HG03469 (cell line): ENCODE measurements around the gene SNX5.

Experiments used
- ATAC-seq: cut with Tn5 transposase; IDR thresholded peaks from one replicate; pipeline ENCODE4 v1.9.1; 2021; ENCODE audit warnings: mild to moderate bottlenecking, moderate library complexity, moderate number of reproducible peaks; ENCODE audit not compliant: unreplicated experiment

SNX5 gene

DNA sequence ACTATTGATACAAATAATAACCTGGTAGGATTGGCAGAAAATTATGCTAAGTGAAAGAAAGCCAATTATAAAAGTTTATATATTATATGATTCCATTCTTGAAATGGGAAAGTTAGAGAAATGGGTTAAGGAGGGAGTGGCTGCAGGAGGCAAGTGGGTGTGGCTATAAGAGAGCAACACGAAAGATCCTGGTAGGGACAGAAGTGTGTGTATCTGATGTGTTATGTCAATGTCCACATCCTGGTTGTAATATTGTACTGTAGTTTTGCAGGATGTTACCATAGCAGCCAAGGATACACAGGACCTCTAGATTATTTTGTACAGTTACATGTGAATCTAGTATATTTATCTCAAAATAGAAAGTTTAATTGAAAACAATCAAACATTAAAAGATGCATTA lies 46.8 kb downstream of the SNX5 start:
- ATAC-seq = no peak

- ATAC-seq = no peak
Observed at GRCh38 chr20:17919149-17919548, 49.4 kb downstream of the SNX5 start.

DNA sequence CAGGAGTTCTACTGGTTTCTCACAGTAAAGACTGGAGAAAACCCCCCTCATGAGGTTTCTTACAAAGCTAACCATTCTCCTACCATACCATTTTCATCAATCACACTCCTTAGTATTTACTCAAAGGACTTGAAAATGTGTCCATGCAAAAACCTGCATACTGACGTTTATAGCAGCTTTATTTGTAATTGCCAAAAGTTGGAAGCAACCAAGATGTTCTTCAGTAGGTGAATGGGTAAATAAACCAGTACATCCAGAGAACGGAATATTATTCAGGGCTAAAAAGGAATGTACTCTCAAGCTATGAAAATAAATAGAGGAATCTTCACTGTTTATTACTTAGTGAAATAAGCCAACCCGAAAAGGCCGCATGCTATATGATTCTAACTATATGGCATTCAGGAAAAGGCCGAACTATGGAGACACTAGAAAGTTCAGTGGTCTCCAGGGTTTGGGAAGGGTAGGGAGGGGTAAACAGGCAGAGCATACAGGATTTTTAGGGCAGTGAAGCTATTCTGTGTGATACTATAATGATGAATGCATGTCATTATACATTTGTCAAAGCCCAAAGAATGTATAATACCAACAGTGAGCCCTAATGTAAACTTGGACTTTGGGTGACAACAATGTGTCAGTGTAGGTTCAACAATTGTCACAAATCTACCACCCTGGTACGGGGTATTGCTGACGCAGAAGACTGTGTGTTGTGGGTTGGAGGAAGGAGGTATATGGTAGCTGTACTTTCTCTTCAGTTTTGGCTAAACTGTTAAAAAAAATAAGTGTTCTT lies 50.6 kb downstream of the SNX5 start:
- no peak for ATAC-seq

GRCh38 chr20:17916433-17916891 lies 52.1 kb downstream of the SNX5 start:
- no peak for ATAC-seq

- ATAC-seq = no peak
Observed at GRCh38 chr20:17914957-17915356, 53.6 kb downstream of the SNX5 start.

- ATAC-seq = no peak
Observed at GRCh38 chr20:17912916-17913315, 55.7 kb downstream of the SNX5 start.

GRCh38 chr20:17911927-17912326 lies 56.7 kb downstream of the SNX5 start:
- ATAC-seq = no peak

GRCh38 chr20:17910828-17911294 lies 57.7 kb downstream of the SNX5 start:
- ATAC-seq = no peak

DNA sequence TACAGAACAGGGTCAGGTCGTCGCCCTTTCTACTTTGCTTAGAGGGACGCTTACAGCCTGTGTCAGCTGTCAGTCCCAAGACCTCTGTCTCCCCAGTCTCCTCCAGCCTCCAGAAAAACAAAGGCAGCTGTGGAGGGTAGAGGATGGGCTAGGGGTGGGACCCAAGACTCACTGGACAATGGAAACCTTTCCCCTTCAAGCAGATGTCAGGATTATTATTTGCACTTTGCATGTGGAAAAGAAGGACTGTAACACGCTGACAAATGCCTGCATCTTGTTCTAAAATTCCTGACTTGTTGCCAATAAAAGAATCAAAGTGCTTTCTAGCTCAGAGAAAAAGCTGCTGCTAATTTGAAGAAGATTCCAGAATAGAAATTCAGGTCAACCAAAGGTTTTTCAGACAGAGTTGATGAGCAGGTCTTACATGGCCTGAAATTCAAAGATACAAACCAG lies 58.7 kb downstream of the SNX5 start:
- ATAC-seq = no peak

- ATAC-seq = no peak
Observed at GRCh38 chr20:17905544-17905943, 63.0 kb downstream of the SNX5 start.

DNA sequence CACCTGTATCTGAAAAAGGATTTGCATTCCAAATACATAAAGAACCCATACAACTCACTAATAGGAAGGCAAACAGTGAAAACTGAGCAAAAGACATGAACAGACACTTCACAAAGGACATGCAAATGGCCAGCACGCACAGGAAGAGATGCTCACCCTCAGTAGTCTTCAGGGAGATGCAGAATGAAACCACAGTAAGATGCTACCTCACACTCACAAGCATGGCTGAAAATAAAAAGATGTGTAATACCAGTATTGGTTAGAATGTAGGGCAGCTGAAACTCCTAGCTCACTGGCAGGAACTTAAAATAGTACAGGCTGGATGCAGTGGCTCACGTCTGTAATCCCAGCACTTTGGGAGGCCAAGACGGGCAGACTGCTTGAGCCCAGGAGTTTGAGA lies 64.6 kb downstream of the SNX5 start:
- ATAC-seq = peak; percentile 81

DNA sequence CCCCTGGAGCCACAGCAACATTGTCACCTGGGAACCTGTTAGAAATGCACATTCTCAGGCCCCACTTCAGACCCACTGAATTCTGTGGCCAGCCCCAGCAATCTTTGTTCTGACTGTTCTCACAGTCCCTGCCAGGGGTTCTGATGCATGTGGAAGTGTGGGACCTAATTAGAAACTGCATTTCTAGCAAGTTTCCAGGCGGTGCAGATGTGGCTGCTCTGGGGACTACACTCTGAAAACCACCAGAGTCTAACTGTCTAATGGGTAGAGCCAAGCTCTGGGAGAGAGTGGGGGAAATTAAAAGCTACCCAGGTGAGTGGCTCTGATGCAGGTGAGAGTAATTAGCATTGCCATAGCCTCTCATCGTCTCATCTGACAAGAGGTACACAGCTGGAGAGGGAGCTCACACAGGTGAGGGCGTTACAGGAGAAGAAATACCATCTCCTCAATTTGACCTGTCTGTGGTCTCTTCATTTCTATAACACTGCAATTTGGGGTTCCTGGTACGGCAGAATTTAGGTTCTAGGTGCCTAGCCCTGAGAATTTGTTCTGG lies 66.0 kb downstream of the SNX5 start:
- ATAC-seq = no peak

DNA sequence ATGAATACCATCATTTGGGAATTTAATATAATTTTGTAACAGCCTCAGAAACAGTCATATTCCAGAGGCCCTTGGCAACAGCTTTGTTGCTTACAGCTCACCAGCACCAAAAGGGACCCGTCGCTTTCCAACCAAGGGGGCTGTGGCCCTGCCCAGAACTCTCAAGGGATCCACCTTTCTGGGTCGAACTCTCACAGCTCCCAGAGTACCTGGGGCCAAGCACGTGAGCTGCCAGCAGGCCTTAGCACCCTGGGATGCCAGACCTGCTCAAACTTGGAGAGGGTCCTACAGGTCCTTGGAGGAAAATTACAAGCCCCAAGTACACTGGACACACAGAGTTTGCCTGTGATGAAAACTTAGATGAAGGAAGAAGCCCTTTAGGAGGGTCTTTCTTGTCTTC lies 66.6 kb downstream of the SNX5 start:
- ATAC-seq = no peak

DNA sequence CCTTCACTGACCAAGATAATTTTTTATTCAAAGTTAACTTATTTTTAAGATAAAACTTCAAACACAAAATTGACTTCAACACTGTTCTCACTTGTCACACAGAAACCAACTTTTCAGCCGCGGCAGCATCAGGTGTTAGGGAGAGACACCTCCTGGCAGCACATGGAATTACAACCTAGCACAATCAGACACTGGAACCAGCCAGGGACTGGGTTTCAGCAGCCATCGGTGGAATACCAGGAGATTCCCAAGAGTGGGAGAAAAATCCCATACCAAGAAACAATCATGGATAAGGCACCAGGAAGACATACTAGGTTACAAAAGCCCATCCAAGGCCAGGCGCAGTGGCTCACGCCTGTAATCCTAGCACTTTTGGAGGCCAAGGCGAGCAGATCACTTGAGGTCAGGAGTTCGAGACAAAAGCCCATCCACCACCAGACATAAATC lies 70.0 kb downstream of the SNX5 start:
- ATAC-seq = no peak

- no peak for ATAC-seq
Observed at GRCh38 chr20:17897566-17898307, 70.9 kb downstream of the SNX5 start.

GRCh38 chr20:17896771-17897369 lies 71.7 kb downstream of the SNX5 start:
- ATAC-seq = no peak

DNA sequence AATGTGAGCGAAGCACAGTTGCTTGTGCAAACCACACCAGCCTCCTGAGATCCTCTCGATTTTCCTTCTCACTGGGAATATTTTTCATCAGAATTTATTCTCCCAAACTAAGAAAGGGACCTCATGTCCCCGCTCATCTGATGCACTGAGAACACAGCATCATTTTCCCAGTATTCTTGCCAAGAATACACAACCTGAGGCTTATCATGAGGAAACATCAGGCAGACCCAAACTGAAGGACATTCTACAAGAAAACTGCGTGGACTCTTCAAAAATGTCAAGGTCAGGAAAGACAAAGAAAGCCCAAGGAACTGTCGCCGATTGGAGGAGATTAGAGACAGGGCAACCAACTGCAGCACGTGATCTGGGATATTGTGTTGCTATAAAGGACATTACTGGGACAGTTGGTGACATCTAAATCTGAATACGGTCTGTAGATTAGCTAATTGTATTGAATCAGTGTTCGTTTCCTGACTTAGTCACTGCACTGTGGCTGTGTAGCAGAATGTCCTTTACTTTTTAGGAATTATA lies 72.3 kb downstream of the SNX5 start:
- ATAC-seq = no peak

DNA sequence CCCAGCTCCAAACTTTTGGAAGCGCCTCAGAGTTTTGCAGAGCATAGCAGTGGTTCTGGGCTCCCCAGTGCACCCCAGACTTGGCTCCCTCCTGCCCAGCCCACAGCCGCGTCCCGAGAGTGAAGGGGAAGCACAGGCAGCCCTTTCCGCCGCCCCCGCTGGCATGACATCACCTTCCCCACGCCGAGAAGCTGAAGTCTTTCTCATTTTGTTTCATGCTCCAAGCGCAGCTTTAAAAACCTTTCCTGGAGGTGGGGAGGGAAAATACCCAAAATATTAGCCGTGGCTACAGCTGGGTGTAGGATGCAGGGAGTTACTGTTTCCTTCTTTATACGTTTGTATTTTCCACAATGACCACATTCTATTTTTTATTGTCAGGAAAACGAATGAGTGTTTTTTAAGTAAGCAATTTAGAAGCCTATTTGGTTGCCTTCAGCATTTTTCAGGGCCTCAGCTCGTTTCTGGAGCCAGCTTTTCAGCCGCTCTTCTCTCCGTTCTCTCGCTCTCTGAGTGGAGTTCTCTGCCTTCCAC lies 72.9 kb downstream of the SNX5 start:
- ATAC-seq = no peak

GRCh38 chr20:17893445-17893844 lies 75.1 kb downstream of the SNX5 start:
- ATAC-seq = no peak

DNA sequence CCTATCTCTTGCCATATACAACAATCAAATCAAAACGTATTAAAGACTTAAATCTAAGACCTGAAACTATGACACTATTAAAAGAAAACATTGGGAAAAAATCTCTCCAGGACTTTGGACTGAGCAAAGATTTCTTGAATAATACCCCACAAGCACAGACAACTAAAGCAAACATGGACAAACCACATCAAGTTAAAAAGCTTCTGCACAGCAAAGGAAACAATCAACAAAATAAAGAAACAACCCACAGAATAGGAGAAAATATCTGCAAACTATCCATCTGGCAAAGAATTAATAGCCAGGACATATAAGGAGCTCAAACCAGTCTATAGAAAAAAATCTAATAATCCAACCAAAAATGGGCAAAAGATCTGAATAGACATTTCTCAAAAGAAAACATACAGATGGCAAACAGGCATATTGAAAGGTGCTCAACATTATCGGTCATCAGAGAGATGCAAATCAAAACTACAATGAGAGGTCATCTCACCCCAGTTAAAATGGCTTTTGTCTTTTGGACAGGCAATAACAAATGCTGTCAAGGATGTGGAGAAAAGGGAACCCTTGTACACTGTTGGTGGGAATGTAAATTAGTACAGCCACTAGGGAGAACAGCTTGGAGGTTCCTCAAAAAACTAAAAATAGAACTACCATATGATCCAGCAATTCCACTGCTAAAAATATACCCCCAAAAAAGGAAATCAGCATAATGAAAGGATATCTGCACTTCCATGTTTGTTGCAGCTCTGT lies 76.2 kb downstream of the SNX5 start:
- no peak for ATAC-seq
